HepG2 (cell line): ENCODE data around the gene CASP4. TPM values are rescaled to one million over a fixed set of nuclear protein-coding genes. Genes with fewer than 3 reads are reported as not detected.

ENCODE experiments used
- ATAC-seq: fragments of 200-7000 bp; cut with Tn5 transposase; 3 replicates; pipeline ENCODE4 v1.9.1; 2020; ENCODE audit warnings: mild to moderate bottlenecking, moderate library complexity
- BruUV-seq: library from RNA; stranded (reverse); fragments of 400-500 nt; replicated peaks from 2 replicates; lab custom pipeline; 2021; lab: Mats Ljungman, UMichigan
- CTCF ChIA-PET: fragments of 300-600 bp; formaldehyde crosslinking; extraction: SDS; loops from one replicate; lab custom pipeline; 2021; ENCODE audit warnings: low total read pairs, inconsistent platforms, low intra/inter-chr PET ratio; lab: Yijun Ruan, JAX
- POLR2A ChIA-PET: fragments of 350-600 bp; sonication (Branson Sonifier 250); formaldehyde crosslinking; loops from one replicate; lab custom pipeline; 2020; ENCODE audit warnings: antibody characterized with exemption, inconsistent platforms; lab: Yijun Ruan, JAX
- DNase-seq: peaks from one replicate; pipeline ENCODE4 v3.0.0-alpha.2; 2015; ENCODE audit warnings: low spot score
- FAIRE-seq: peaks from 3 replicates; lab custom pipeline; 2011; peaks lifted over from hg19 to GRCh38; lab: Jason Lieb, UNC
- H2AFZ ChIP-seq: one replicate; pipeline ENCODE4 v1.6.1; 2011; ENCODE audit warnings: low read length, inconsistent platforms
- H3K27ac ChIP-seq: fragments of 300-600 bp; 3 replicates; pipeline ENCODE4 v1.8.0; 2011; ENCODE audit warnings: mixed run types, mild to moderate bottlenecking, mixed read lengths, low read length, inconsistent platforms; ENCODE audit not compliant: insufficient read depth; ENCODE audit errors: extremely low read length
- H3K27me3 ChIP-seq, 2 experiments: fragments of 200-600 bp in 1 of 2; 2 replicates in 1 of 2; 3 replicates in 1 of 2; pipeline versions ENCODE4 v1.6.0 to v1.8.0; 2011; ENCODE audit warnings: low read length in 2 of 2, mild to moderate bottlenecking in 2 of 2, moderate library complexity in 2 of 2, inconsistent platforms in 1 of 2; ENCODE audit not compliant: insufficient read depth in 2 of 2, control insufficient read depth in 1 of 2
- H3K36me3 ChIP-seq, 2 experiments: fragments of 200-600 bp in 1 of 2; replicated peaks in 1 of 2; 2 replicates in 1 of 2; 3 replicates in 1 of 2; pipeline versions ENCODE4 v1.5.1 to v1.8.0; 2011; ENCODE audit warnings: low read length in 2 of 2, inconsistent platforms in 1 of 2; ENCODE audit not compliant: insufficient read depth in 2 of 2, control insufficient read depth in 1 of 2
- H3K4me1 ChIP-seq: 2 replicates; pipeline ENCODE4 v1.5.1; 2012; ENCODE audit warnings: low read length, inconsistent platforms; ENCODE audit not compliant: insufficient read depth
- H3K4me2 ChIP-seq: 2 replicates; pipeline ENCODE4 v1.6.0; 2011; ENCODE audit warnings: low read depth, low read length, inconsistent platforms
- H3K4me3 ChIP-seq, 3 experiments: fragments of 200-600 bp in 1 of 3; sonication (generic), shearing (Covaris generic) in 1 of 3; replicated peaks in 1 of 3; 2 replicates each; pipeline ENCODE4 v1.5.1; 2011 to 2016; ENCODE audit warnings: low read length in 3 of 3, inconsistent platforms in 2 of 3, low read depth in 2 of 3, mild to moderate bottlenecking in 2 of 3, control low read depth in 1 of 3, mixed read lengths in 1 of 3; ENCODE audit not compliant: insufficient read depth in 1 of 3
- H3K79me2 ChIP-seq: one replicate; pipeline ENCODE4 v1.6.1; 2011; ENCODE audit warnings: low read length, inconsistent platforms; ENCODE audit not compliant: insufficient read depth
- H3K9ac ChIP-seq: 2 replicates; pipeline ENCODE4 v1.6.0; 2011; ENCODE audit warnings: mild to moderate bottlenecking, low read depth, low read length, inconsistent platforms; ENCODE audit not compliant: insufficient read depth
- H3K9me3 ChIP-seq: 2 replicates; pipeline ENCODE4 v1.5.1; 2012; ENCODE audit warnings: mild to moderate bottlenecking, low read length
- H4K20me1 ChIP-seq: 2 replicates; pipeline ENCODE4 v1.6.0; 2011; ENCODE audit warnings: inconsistent platforms, mild to moderate bottlenecking, low read length, moderate library complexity; ENCODE audit not compliant: insufficient read depth
- CTCF ChIP-seq: sonication (generic); formaldehyde crosslinking; IDR thresholded peaks from 2 replicates; pipeline ENCODE4 v1.5.0; 2020; ENCODE audit warnings: mild to moderate bottlenecking, missing genetic modification reagents, moderate library complexity
- KAT8 ChIP-seq: IDR thresholded peaks from 2 replicates; pipeline ENCODE4 v1.6.1; 2016; ENCODE audit warnings: missing genetic modification reagents, missing compliant biosample characterization
- PAF1 ChIP-seq: IDR thresholded peaks from 2 replicates; pipeline ENCODE4 v1.6.1; 2016; ENCODE audit warnings: missing genetic modification reagents, missing compliant biosample characterization
- RBM39 ChIP-seq: fragments of 200-400 bp; formaldehyde crosslinking; IDR thresholded peaks from one replicate; pipeline ENCODE4 v1.6.1; 2018; ENCODE audit warnings: antibody characterized with exemption, mild to moderate bottlenecking, low read depth, low read length; ENCODE audit not compliant: poor library complexity, severe bottlenecking
- RFX1 ChIP-seq: fragments of 450-650 bp; IDR thresholded peaks from 2 replicates; pipeline ENCODE4 v1.6.1; 2017
- STAG1 ChIP-seq: sonication (generic); formaldehyde crosslinking; IDR thresholded peaks from 2 replicates; pipeline ENCODE4 v1.4.0; 2020; ENCODE audit warnings: missing genetic modification reagents
- ZBTB3 ChIP-seq: sonication (generic); formaldehyde crosslinking; IDR thresholded peaks from 2 replicates; pipeline ENCODE4 v1.4.0; 2020; ENCODE audit warnings: low read depth, mild to moderate bottlenecking, moderate library complexity, missing genetic modification reagents, borderline replicate concordance
- ZNF790 ChIP-seq: sonication (generic); formaldehyde crosslinking; IDR thresholded peaks from 2 replicates; pipeline ENCODE4 v1.8.0; 2022; ENCODE audit warnings: missing genetic modification reagents, mild to moderate bottlenecking, borderline replicate concordance
- ZNF792 ChIP-seq: IDR thresholded peaks from 2 replicates; pipeline ENCODE4 v1.6.1; 2016
- WGBS: methylation state at CpG from one replicate; pipeline ENCODE4 v1.1.6; 2017; ENCODE audit warnings: low lambda C conversion rate; 5-methylcytosine and 5-hydroxymethylcytosine counted together
- in situ Hi-C: cut with HindIII; loops from 2 replicates; pipeline ENCODE4 v1.10.0; 2017; ENCODE audit warnings: low pct_unique_long_range_greater_than_20kb; ENCODE audit not compliant: extremely low pct_ligation_motif_present
- intact Hi-C: fragments of 100-400 bp; cut with micrococcal nuclease; formaldehyde crosslinking; loops from one replicate; pipeline ENCODE4 v1.10.0; 2022; ENCODE audit not compliant: unreplicated experiment
- polyA plus RNA-seq, 8 experiments: library from polyadenylated mRNA; depleted of rRNA in 3 of 8; stranded (reverse) in 7 of 8; unstranded in 1 of 8; fragments of >200 nt; fragmentation: Illumina TruSeq in 4 of 8; extraction: Trizol in 4 of 8; gene quantifications; 2 replicates each; pipeline versions ENCODE4 v1.2.1 to v1.2.3, GENCODE V29; 2011 to 2016; ENCODE audit warnings: low read depth in 4 of 8, missing spikeins in 1 of 8, mixed read lengths in 1 of 8; ENCODE audit not compliant: insufficient read depth in 1 of 8
- total RNA-seq, 5 experiments: library from RNA; depleted of rRNA; stranded (reverse); fragments of >200 nt; fragmentation: Illumina TruSeq; extraction: Trizol; gene quantifications; 2 replicates each; pipeline ENCODE4 v1.2.3, GENCODE V29; 2016; ENCODE audit warnings: low read depth in 1 of 5
- TF ChIP-seq, protein P1 (sequence below): sonication (generic); formaldehyde crosslinking; IDR thresholded peaks from 2 replicates; pipeline ENCODE4 v1.4.0; 2020; ENCODE audit warnings: missing genetic modification reagents
- TF ChIP-seq, protein P2 (sequence below): sonication (generic); formaldehyde crosslinking; IDR thresholded peaks from 2 replicates; pipeline ENCODE4 v1.5.1; 2020; ENCODE audit warnings: missing genetic modification reagents, mild to moderate bottlenecking, borderline replicate concordance
- TF ChIP-seq, protein P3 (sequence below): sonication (generic); formaldehyde crosslinking; IDR thresholded peaks from 2 replicates; pipeline ENCODE4 v1.4.0; 2020; ENCODE audit warnings: missing genetic modification reagents, borderline replicate concordance

CASP4 gene
- total and polyA plus RNA-seq, 2 of the 13 experiments (the other 11 are each of a cell fraction or from before 2014, with no cell fraction given) = 56.4 to 69.8 TPM

DNA sequence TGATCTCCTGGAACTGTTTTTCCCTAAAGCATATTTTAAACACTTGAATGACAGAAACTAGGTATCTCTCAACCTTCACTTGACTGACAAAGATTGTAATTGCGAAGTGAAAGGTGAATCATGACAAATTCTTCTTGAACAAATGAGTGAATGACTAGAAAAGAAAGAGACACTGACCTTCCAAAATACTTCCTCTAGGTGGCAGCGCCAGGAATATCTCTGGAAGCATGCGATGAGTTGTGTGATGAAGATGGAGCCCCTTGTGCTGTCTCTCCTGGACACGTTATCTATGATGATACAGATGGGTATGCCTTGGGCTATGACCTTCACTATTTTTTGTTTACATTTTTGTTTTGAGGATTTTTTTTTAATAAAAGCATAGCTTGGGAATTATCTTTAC lies 63.1 kb downstream of the CASP4 start:
- ChIA-PET POLR2A (no interaction called here), CTCF (no interaction called here)
- Histone ChIP-seq H3K4me2 (no peak overlapping the region), H3K4me3 (no peak overlapping the region), H3K36me3 (no peaks in the 10 kb centered on the region), H3K4me1 (no peaks in the 10 kb centered on the region), H4K20me1 (no peaks in the 10 kb centered on the region), H3K27me3 (no peaks in the 10 kb centered on the region), H3K9me3 (no peaks in the 10 kb centered on the region), H3K9ac (no peak overlapping the region), H3K27ac (no peak overlapping the region), H3K79me2 (no peaks in the 10 kb centered on the region), H2AFZ (no peak overlapping the region)
- FAIRE-seq (no peak), ATAC-seq (no peak), DNase-seq (no peak)
- in situ Hi-C loops (no loop called here), intact Hi-C loops (no loop called here)
- peak; percentile 25; the same call in 1 of the 2 replicates for TF ChIP-seq CTCF (CRISPR knock-in tag)
- no peak for TF ChIP-seq ZBTB3 (CRISPR knock-in tag)
- no peak for TF ChIP-seq RFX1
- TF ChIP-seq STAG1 (CRISPR knock-in tag) = peak; percentile 43
- TF ChIP-seq, protein P1, sequence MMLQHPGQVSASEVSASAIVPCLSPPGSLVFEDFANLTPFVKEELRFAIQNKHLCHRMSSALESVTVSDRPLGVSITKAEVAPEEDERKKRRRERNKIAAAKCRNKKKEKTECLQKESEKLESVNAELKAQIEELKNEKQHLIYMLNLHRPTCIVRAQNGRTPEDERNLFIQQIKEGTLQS (CRISPR knock-in tag) = no peak
- 2% methylated on average over 4 of the region's 4 CpGs for WGBS
- BruUV-seq = no TSS peak

DNA sequence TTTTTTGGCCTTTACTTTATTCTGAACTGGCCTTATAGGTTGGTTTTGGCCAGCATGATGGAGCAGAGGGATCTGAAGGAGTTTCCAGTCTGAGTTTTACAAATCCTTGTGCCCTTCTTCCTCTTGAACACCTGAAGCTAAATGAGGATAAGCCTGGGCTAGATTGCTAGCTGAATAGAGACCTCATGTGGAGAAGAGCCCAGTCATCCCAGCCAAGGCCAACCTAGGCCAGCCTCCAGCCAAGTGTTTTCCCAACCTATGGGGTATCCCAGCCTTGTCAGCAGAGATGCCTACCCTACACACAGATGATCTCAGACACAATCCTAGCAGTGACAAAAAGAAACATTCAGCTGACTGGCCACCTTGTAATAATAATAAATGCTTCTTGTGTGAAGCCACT lies 69.1 kb downstream of the CASP4 start:
- Histone ChIP-seq H3K9me3 (no peaks in the 10 kb centered on the region), H3K4me1 (no peaks in the 10 kb centered on the region), H3K27me3 (no peaks in the 10 kb centered on the region), H3K79me2 (no peaks in the 10 kb centered on the region), H3K27ac (no peak overlapping the region), H3K4me3 (no peak overlapping the region), H2AFZ (no peak overlapping the region), H3K4me2 (no peak overlapping the region), H3K36me3 (no peaks in the 10 kb centered on the region), H4K20me1 (no peaks in the 10 kb centered on the region), H3K9ac (no peak overlapping the region)
- intact Hi-C loops (no loop called here), in situ Hi-C loops (no loop called here)
- BruUV-seq = no TSS peak
- ATAC-seq (no peak), FAIRE-seq (no peak), DNase-seq (no peak)
- POLR2A ChIA-PET = no interaction called here
- CTCF ChIA-PET = no interaction called here
- TF ChIP-seq KAT8 (no peak), ZNF792 (CRISPR knock-in tag) (no peak), RBM39 (no peak), PAF1 (CRISPR knock-in tag) (no peak), ZNF790 (CRISPR knock-in tag) (no peak)
- TF ChIP-seq, protein P2, sequence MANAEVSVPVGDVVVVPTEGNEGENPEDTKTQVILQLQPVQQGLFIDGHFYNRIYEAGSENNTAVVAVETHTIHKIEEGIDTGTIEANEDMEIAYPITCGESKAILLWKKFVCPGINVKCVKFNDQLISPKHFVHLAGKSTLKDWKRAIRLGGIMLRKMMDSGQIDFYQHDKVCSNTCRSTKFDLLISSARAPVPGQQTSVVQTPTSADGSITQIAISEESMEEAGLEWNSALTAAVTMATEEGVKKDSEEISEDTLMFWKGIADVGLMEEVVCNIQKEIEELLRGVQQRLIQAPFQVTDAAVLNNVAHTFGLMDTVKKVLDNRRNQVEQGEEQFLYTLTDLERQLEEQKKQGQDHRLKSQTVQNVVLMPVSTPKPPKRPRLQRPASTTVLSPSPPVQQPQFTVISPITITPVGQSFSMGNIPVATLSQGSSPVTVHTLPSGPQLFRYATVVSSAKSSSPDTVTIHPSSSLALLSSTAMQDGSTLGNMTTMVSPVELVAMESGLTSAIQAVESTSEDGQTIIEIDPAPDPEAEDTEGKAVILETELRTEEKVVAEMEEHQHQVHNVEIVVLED (CRISPR knock-in tag) = no peak
- TF ChIP-seq, protein P3, sequence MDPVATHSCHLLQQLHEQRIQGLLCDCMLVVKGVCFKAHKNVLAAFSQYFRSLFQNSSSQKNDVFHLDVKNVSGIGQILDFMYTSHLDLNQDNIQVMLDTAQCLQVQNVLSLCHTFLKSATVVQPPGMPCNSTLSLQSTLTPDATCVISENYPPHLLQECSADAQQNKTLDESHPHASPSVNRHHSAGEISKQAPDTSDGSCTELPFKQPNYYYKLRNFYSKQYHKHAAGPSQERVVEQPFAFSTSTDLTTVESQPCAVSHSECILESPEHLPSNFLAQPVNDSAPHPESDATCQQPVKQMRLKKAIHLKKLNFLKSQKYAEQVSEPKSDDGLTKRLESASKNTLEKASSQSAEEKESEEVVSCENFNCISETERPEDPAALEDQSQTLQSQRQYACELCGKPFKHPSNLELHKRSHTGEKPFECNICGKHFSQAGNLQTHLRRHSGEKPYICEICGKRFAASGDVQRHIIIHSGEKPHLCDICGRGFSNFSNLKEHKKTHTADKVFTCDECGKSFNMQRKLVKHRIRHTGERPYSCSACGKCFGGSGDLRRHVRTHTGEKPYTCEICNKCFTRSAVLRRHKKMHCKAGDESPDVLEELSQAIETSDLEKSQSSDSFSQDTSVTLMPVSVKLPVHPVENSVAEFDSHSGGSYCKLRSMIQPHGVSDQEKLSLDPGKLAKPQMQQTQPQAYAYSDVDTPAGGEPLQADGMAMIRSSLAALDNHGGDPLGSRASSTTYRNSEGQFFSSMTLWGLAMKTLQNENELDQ (CRISPR knock-in tag) = no peak
